Loucy (cell line): ENCODE results near the gene SCN3A.

Source experiments
- H2AFZ ChIP-seq: fragments of 200-600 bp; sonication (generic); 2 replicates; pipeline ENCODE4 v1.6.0; 2016; ENCODE audit warnings: antibody characterized with exemption, mild to moderate bottlenecking, low read length, moderate library complexity
- H3F3A ChIP-seq: fragments of 200-600 bp; 2 replicates; pipeline ENCODE4 v1.6.0; 2016; ENCODE audit warnings: antibody characterized with exemption, low read depth, mild to moderate bottlenecking
- H3K27me3 ChIP-seq: fragments of 200-600 bp; sonication (generic); 2 replicates; pipeline ENCODE4 v1.6.1; 2014; ENCODE audit warnings: low read length, mild to moderate bottlenecking; ENCODE audit not compliant: insufficient read depth, poor library complexity, severe bottlenecking
- H3K36me3 ChIP-seq: fragments of 200-600 bp; sonication (generic); 2 replicates; pipeline ENCODE4 v1.6.1; 2016; ENCODE audit warnings: low read length; ENCODE audit not compliant: insufficient read depth
- H3K4me1 ChIP-seq: fragments of 200-600 bp; sonication (generic); 2 replicates; pipeline ENCODE4 v1.5.1; 2014; ENCODE audit warnings: low read length, mild to moderate bottlenecking; ENCODE audit not compliant: insufficient read depth, poor library complexity, severe bottlenecking
- H3K4me2 ChIP-seq: fragments of 200-600 bp; sonication (generic); 2 replicates; pipeline ENCODE4 v1.6.0; 2014; ENCODE audit warnings: antibody characterized with exemption, low read length, low read depth, mild to moderate bottlenecking; ENCODE audit not compliant: poor library complexity, severe bottlenecking
- H3K4me3 ChIP-seq: fragments of 200-600 bp; sonication (generic); 2 replicates; pipeline ENCODE4 v1.5.1; 2014; ENCODE audit warnings: low read length, mild to moderate bottlenecking, mixed read lengths; ENCODE audit not compliant: poor library complexity, severe bottlenecking
- H3K79me2 ChIP-seq: fragments of 200-600 bp; sonication (generic); 2 replicates; pipeline ENCODE4 v1.6.1; 2014; ENCODE audit warnings: low read length; ENCODE audit not compliant: insufficient read depth
- H3K9ac ChIP-seq: fragments of 200-600 bp; sonication (generic); 2 replicates; pipeline ENCODE4 v1.6.0; 2014; ENCODE audit warnings: mild to moderate bottlenecking, low read depth, low read length, moderate library complexity; ENCODE audit not compliant: poor library complexity, severe bottlenecking
- H3K9me2 ChIP-seq: fragments of 200-600 bp; sonication (generic); replicated peaks from 2 replicates; pipeline ENCODE4 v1.6.1; 2016; ENCODE audit warnings: low read depth, low read length, mixed read lengths
- H3K9me3 ChIP-seq: fragments of 200-600 bp; sonication (generic); 2 replicates; pipeline ENCODE4 v1.6.1; 2014; ENCODE audit warnings: mild to moderate bottlenecking, antibody characterized with exemption, low read length, low read depth; ENCODE audit not compliant: insufficient read depth
- H4K20me1 ChIP-seq: fragments of 200-600 bp; sonication (generic); 2 replicates; pipeline ENCODE4 v1.6.0; 2014; ENCODE audit warnings: antibody characterized with exemption, low read length, mild to moderate bottlenecking; ENCODE audit not compliant: insufficient read depth, poor library complexity, severe bottlenecking
- EZH2phosphoT487 ChIP-seq: fragments of 200-600 bp; IDR thresholded peaks from 2 replicates; pipeline ENCODE4 v1.6.1; 2018; ENCODE audit warnings: antibody characterized with exemption, mild to moderate bottlenecking, moderate library complexity, borderline replicate concordance
- TF ChIP-seq, protein P1 (sequence below): fragments of 200-600 bp; sonication (generic); conservative IDR thresholded peaks from 2 replicates; pipeline ENCODE4 v1.5.1; 2014; ENCODE audit warnings: mild to moderate bottlenecking, antibody characterized with exemption, low read length

Gene SCN3A

DNA sequence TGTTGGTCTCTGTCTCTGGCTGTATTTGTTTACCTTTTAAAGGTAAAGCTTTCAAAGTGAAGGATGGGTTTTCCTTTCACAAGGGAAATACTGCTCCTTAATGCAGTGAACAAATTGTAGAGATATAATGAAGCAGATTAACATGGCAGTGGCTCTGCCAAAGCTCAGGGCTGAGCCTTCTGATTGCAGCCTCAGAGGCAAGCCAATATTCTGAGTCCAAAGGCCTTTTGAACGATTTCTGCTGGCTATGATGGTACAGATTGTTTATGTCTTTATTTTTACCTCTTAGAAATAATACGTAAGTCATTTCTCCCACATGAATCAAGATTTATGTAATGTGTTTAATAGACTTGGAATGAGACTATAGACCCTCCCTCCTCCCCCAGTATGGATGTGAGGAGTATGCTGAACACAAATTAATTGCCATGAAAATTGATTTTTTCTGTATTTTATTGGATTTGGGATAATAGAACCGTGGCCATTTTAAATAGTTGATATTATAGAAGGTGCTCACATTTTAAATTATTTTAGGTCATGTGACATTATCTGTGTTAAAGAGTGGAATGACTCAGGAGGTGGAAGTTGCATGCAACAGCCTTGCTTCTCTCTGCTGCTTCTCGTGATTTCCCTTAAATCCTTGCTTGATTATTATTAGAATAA, 36.1 kb upstream of the SCN3A start:
- H3K4me3 ChIP-seq: no peak overlapping the region
- no peak overlapping the region for H3K4me2 ChIP-seq
- H3K9me3 ChIP-seq: no peaks in the 10 kb centered on the region
- no peak overlapping the region for H3K9ac ChIP-seq
- no peaks in the 10 kb centered on the region for H3K4me1 ChIP-seq
- H3F3A ChIP-seq: 0 out of 2 replicates have a peak, but pooled peaks cover 2% of the 10 kb centered on the region
- no peaks in the 10 kb centered on the region for H4K20me1 ChIP-seq
- H2AFZ ChIP-seq: no peak overlapping the region
- H3K9me2 ChIP-seq: no peaks in the 10 kb centered on the region
- no peaks in the 10 kb centered on the region for H3K27me3 ChIP-seq
- TF ChIP-seq, protein P1, sequence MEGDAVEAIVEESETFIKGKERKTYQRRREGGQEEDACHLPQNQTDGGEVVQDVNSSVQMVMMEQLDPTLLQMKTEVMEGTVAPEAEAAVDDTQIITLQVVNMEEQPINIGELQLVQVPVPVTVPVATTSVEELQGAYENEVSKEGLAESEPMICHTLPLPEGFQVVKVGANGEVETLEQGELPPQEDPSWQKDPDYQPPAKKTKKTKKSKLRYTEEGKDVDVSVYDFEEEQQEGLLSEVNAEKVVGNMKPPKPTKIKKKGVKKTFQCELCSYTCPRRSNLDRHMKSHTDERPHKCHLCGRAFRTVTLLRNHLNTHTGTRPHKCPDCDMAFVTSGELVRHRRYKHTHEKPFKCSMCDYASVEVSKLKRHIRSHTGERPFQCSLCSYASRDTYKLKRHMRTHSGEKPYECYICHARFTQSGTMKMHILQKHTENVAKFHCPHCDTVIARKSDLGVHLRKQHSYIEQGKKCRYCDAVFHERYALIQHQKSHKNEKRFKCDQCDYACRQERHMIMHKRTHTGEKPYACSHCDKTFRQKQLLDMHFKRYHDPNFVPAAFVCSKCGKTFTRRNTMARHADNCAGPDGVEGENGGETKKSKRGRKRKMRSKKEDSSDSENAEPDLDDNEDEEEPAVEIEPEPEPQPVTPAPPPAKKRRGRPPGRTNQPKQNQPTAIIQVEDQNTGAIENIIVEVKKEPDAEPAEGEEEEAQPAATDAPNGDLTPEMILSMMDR: no peak
- no peak for TF ChIP-seq EZH2phosphoT487
- no peaks in the 10 kb centered on the region for H3K36me3 ChIP-seq
- H3K79me2 ChIP-seq: no peaks in the 10 kb centered on the region

DNA sequence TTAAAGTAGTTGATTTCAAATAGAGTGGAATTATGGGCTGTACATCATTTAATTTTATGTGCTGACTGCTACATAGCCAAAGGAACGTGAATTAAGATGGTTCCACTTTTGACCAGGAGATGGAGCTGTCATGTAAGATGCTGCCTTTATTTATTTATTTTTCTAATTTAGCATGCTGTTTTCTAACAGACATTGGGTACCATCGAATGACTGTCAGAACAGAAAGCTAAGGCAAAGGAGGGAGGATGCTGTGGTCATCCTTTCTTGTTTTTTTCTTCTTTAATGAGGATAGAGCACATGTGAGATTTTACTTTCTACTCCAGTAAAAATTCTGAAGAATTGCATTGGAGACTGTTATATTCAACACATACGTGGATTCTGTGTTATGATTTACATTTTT, 35.4 kb upstream of the SCN3A start, which contains the start of gene SCN2A:
Gene SCN2A (plus strand): TSS at position 185 of the 400 bp plus-strand sequence. CDS start 56,410 bp downstream, outside the sequence.
- Histone ChIP-seq H3K9ac (no peak within 1 kb of the TSS), H3K79me2 (no peaks in the 10 kb centered on the region), H3K4me3 (no peak within 1 kb of the TSS), H3F3A (0 out of 2 replicates have a peak, but pooled peaks cover 2% of the 10 kb centered on the region), H3K4me1 (no peaks in the 10 kb centered on the region), H3K27me3 (no peaks in the 10 kb centered on the region), H3K4me2 (no peak within 1 kb of the TSS), H3K9me2 (no peaks in the 10 kb centered on the region), H3K9me3 (no peaks in the 10 kb centered on the region), H3K36me3 (no peaks in the 10 kb centered on the region), H4K20me1 (no peaks in the 10 kb centered on the region), H2AFZ (no peak within 1 kb of the TSS)
- no peak for TF ChIP-seq EZH2phosphoT487
- TF ChIP-seq, protein P1: peak; percentile 88

DNA sequence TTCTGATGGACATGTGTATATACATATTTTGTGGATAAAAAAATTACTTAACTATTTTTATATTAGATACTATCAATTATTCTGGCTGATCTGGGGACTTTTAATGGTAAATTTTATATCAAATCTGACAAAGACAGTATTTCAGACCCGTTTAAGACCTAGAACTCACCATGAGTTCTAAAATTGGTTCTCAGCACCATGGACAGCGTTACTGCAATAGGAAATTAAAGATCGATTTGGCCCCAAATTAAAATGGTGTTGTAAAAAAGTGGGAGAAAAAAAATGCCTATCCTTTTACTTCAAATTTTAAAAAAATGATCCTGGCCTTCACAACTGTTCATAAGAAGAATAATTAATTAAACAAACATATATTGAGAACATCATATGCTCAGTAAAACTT, 34.4 kb upstream of the SCN3A start:
- Histone ChIP-seq H2AFZ (no peak overlapping the region), H3K79me2 (no peaks in the 10 kb centered on the region)
- TF ChIP-seq, protein P1: no peak
- TF ChIP-seq EZH2phosphoT487: no peak

More for the DNA sequence above, 34.4 kb upstream of the SCN3A start:
- Histone ChIP-seq H3F3A (0 out of 2 replicates have a peak, but pooled peaks cover 2% of the 10 kb centered on the region), H3K4me3 (no peak overlapping the region), H3K4me1 (no peaks in the 10 kb centered on the region), H3K27me3 (no peaks in the 10 kb centered on the region), H3K9me2 (no peaks in the 10 kb centered on the region), H3K4me2 (no peak overlapping the region), H4K20me1 (no peaks in the 10 kb centered on the region), H3K9ac (no peak overlapping the region), H3K36me3 (no peaks in the 10 kb centered on the region), H3K9me3 (no peaks in the 10 kb centered on the region)
